ENCODE results near the gene VTI1A.

DNA sequence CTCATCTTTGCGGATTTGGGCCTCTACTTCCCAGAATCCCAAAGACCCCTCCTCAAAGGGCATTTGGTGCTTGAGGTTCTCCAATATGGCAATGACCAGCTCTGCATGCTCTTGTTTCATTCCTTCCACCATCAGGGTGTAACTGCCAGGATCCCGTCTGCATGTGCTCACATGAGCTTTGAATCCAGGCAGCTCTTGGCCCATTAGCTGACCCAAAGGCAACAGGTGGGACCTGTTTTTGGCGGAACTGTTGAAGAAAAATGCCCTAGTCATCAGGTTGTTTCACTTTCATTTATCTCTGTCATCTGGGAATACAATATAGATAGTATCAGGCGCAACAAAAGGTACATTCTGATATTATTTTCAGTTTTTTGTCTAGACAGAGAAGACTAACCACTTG, 343.9 kb downstream of the VTI1A start:
- no peak for TF ChIP-seq POLR2A (IDR thresholded peaks at IDR 0.05; ENCODE audit: extremely low read depth, insufficient read length)
- TF ChIP-seq, protein P1, sequence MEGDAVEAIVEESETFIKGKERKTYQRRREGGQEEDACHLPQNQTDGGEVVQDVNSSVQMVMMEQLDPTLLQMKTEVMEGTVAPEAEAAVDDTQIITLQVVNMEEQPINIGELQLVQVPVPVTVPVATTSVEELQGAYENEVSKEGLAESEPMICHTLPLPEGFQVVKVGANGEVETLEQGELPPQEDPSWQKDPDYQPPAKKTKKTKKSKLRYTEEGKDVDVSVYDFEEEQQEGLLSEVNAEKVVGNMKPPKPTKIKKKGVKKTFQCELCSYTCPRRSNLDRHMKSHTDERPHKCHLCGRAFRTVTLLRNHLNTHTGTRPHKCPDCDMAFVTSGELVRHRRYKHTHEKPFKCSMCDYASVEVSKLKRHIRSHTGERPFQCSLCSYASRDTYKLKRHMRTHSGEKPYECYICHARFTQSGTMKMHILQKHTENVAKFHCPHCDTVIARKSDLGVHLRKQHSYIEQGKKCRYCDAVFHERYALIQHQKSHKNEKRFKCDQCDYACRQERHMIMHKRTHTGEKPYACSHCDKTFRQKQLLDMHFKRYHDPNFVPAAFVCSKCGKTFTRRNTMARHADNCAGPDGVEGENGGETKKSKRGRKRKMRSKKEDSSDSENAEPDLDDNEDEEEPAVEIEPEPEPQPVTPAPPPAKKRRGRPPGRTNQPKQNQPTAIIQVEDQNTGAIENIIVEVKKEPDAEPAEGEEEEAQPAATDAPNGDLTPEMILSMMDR (IDR thresholded peaks at IDR 0.05; ENCODE audit: low read depth, low read length), result no peak

Data from NB4 (cell line).